MM.1S (cell line): ENCODE data around the gene CELF2.

Experiments used
- DNase-seq: peaks from one replicate; pipeline ENCODE4 v3.0.0-alpha.2; 2015
- H2AFZ ChIP-seq: fragments of 300-600 bp; sonication (generic); 2 replicates; pipeline ENCODE4 v1.6.0; 2016; ENCODE audit warnings: antibody characterized with exemption, low read length
- H3F3A ChIP-seq: fragments of 300-600 bp; sonication (generic); 2 replicates; pipeline ENCODE4 v1.6.1; 2016; ENCODE audit warnings: mild to moderate bottlenecking, antibody characterized with exemption, low read length, moderate library complexity, mixed read lengths; ENCODE audit not compliant: insufficient read depth
- H3K27ac ChIP-seq: fragments of 300-600 bp; sonication (generic); 2 replicates; pipeline ENCODE4 v1.5.1; 2016; ENCODE audit warnings: mild to moderate bottlenecking, low read length
- H3K27me3 ChIP-seq: fragments of 300-600 bp; sonication (generic); replicated peaks from 2 replicates; pipeline ENCODE4 v1.6.0; 2016; ENCODE audit warnings: low read length; ENCODE audit not compliant: insufficient read depth
- H3K36me3 ChIP-seq: fragments of 300-600 bp; sonication (generic); replicated peaks from 2 replicates; pipeline ENCODE4 v1.6.1; 2016; ENCODE audit warnings: mild to moderate bottlenecking, low read length, mixed read lengths; ENCODE audit not compliant: insufficient read depth
- H3K4me1 ChIP-seq: fragments of 300-600 bp; sonication (generic); 2 replicates; pipeline ENCODE4 v1.6.1; 2016; ENCODE audit warnings: low read length, mixed read lengths
- H3K4me2 ChIP-seq: fragments of 300-600 bp; sonication (generic); 2 replicates; pipeline ENCODE4 v1.6.0; 2016; ENCODE audit warnings: low read depth, low read length
- H3K4me3 ChIP-seq: fragments of 300-600 bp; sonication (generic); 2 replicates; pipeline ENCODE4 v1.5.1; 2016; ENCODE audit warnings: low read length, mixed read lengths
- H3K79me2 ChIP-seq: fragments of 300-600 bp; sonication (generic); 2 replicates; pipeline ENCODE4 v1.6.1; 2016; ENCODE audit warnings: mixed run types, low read length, mixed read lengths
- H3K9ac ChIP-seq: fragments of 300-600 bp; sonication (generic); 2 replicates; pipeline ENCODE4 v1.6.1; 2016; ENCODE audit warnings: low read length, mixed read lengths
- H3K9me2 ChIP-seq: fragments of 300-600 bp; sonication (generic); replicated peaks from 2 replicates; pipeline ENCODE4 v1.6.1; 2016; ENCODE audit warnings: mild to moderate bottlenecking, low read length, mixed read lengths; ENCODE audit not compliant: insufficient read depth
- H3K9me3 ChIP-seq: fragments of 300-600 bp; sonication (generic); replicated peaks from 2 replicates; pipeline ENCODE4 v1.6.1; 2016; ENCODE audit warnings: mild to moderate bottlenecking, low read length, mixed read lengths; ENCODE audit not compliant: insufficient read depth
- H4K20me1 ChIP-seq: fragments of 300-600 bp; sonication (generic); 2 replicates; pipeline ENCODE4 v1.6.1; 2016; ENCODE audit warnings: mild to moderate bottlenecking, low read length, moderate library complexity, mixed read lengths; ENCODE audit not compliant: insufficient read depth
- EZH2 ChIP-seq: fragments of 300-600 bp; sonication (generic); optimal IDR thresholded peaks from 2 replicates; pipeline ENCODE3; 2017; ENCODE audit warnings: low read depth, mild to moderate bottlenecking, antibody characterized with exemption, low read length, mixed read lengths
- EZH2phosphoT487 ChIP-seq: fragments of 300-600 bp; sonication (generic); IDR thresholded peaks from 2 replicates; pipeline ENCODE4 v1.6.1; 2018; ENCODE audit warnings: antibody characterized with exemption, low read length
- TF ChIP-seq, protein P1 (sequence below): fragments of 300-600 bp; sonication (generic); IDR thresholded peaks from 2 replicates; pipeline ENCODE4 v1.5.1; 2016; ENCODE audit warnings: antibody characterized with exemption, low read length, mixed read lengths

The CELF2 gene

DNA sequence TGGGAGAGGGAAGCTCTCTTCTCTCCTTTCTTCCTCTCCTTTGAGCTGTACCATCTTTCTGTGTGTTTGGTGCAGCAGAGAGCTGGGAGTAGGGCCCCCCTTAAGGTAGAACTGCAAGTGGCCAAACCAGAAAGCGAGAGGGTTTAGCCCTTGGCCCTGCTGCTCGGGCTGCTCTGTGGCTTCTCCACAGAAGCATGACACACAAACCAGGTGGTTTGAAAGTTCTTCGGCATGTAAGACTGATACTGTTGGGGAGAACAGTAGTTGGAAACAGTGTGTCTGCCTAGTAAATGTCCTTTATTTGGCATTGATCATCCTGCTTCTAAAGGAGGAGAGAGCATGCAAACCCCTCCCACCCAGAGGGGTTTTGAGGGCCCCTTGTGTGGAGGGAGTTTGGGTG lies 277.8 kb downstream of the CELF2 start:
- Histone ChIP-seq H3K36me3 (peaks cover 34% of the 10 kb centered on the region), H3K9ac (no peak overlapping the region), H3K4me1 (no peaks in the 10 kb centered on the region), H2AFZ (no peak overlapping the region), H3K27ac (no peak overlapping the region), H3K9me2 (no peaks in the 10 kb centered on the region), H4K20me1 (peaks cover 8% of the 10 kb centered on the region; the same call in 1 of the 2 replicates), H3K79me2 (peaks cover 97% of the 10 kb centered on the region), H3K27me3 (no peaks in the 10 kb centered on the region), H3K4me3 (no peak overlapping the region), H3K9me3 (no peaks in the 10 kb centered on the region), H3K4me2 (no peak overlapping the region), H3F3A (peaks cover 37% of the 10 kb centered on the region)
- TF ChIP-seq EZH2 = no peak
- TF ChIP-seq, protein P1, sequence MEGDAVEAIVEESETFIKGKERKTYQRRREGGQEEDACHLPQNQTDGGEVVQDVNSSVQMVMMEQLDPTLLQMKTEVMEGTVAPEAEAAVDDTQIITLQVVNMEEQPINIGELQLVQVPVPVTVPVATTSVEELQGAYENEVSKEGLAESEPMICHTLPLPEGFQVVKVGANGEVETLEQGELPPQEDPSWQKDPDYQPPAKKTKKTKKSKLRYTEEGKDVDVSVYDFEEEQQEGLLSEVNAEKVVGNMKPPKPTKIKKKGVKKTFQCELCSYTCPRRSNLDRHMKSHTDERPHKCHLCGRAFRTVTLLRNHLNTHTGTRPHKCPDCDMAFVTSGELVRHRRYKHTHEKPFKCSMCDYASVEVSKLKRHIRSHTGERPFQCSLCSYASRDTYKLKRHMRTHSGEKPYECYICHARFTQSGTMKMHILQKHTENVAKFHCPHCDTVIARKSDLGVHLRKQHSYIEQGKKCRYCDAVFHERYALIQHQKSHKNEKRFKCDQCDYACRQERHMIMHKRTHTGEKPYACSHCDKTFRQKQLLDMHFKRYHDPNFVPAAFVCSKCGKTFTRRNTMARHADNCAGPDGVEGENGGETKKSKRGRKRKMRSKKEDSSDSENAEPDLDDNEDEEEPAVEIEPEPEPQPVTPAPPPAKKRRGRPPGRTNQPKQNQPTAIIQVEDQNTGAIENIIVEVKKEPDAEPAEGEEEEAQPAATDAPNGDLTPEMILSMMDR = no peak
- no peak for TF ChIP-seq EZH2phosphoT487
- DNase-seq = no peak

DNA sequence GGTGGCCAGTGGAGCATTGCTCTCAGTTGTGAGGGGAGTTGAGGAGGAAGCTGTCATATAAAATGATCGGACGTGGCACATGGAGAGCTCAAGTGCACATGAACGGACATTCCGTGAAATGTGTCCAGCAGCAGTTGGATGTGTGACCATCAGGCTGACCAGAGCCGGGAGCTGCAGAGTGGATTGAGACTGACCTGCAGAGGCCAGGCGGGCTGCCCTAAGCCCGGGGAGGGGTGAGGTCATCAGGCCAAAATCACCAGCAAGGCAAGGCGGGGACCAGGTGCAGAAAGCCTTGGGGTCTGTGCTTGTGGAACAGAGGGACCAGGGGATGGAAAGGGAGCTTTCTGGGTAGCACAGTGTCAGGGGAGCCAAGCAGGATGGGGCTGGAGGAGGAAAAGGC lies 279.5 kb downstream of the CELF2 start:
- no peak for TF ChIP-seq EZH2
- peaks cover 38% of the 10 kb centered on the region for H3F3A ChIP-seq
- peaks cover 8% of the 10 kb centered on the region; the same call in 1 of the 2 replicates for H4K20me1 ChIP-seq
- H3K27ac ChIP-seq = no peak overlapping the region
- no peak overlapping the region for H3K4me2 ChIP-seq
- H3K9me3 ChIP-seq = no peaks in the 10 kb centered on the region
- no peak overlapping the region for H2AFZ ChIP-seq
- no peak for DNase-seq
- H3K4me1 ChIP-seq = no peaks in the 10 kb centered on the region
- H3K36me3 ChIP-seq = peaks cover 27% of the 10 kb centered on the region
- H3K27me3 ChIP-seq = no peaks in the 10 kb centered on the region
- no peak overlapping the region for H3K4me3 ChIP-seq
- H3K79me2 ChIP-seq = peaks cover 95% of the 10 kb centered on the region
- no peaks in the 10 kb centered on the region for H3K9me2 ChIP-seq
- no peak overlapping the region for H3K9ac ChIP-seq

DNA sequence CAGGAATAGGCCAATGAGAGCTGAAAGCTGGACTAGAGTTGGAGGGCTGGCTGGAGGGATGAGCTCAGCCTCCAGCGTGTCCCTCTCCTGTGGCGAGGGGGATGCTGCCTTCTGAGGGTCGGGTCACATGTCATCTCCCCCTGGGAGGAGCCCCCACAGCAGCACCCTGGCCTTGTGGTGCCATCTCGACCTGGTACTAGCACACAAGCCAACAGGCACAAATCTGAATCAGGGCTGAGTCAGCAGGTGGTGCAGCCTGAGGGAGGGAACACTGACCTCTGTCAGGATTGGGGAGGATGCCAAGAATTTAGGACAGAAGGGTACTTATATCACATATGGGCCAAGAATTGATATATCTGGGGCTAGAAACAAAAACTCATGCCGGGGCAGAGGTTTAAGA lies 280.4 kb downstream of the CELF2 start:
- DNase-seq = no peak

DNA sequence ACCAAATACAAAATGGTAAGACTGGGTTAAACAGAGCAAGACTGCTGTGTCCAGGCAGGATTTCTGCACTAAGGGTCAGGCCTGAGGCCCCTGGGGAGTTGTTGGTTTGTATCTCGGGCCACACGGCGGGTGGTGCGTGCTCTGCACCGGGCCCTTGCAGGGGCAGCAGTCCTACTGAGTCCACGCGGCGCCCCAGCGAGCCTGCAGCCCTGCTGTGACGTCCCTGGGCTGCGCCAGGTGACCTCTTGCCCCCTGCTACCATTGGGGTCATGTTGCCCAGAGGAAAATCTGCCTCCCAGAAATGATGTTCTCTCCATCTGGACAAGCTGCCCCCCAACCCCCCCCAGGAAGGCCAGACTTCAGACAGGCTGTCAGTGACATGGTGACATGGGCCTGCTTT lies 281.5 kb downstream of the CELF2 start:
- 0 out of 2 replicates have a peak, but pooled peaks cover 13% of the 10 kb centered on the region for H3K4me1 ChIP-seq
- TF ChIP-seq, protein P1 = no peak
- TF ChIP-seq EZH2 (no peak), EZH2phosphoT487 (no peak)
- H3F3A ChIP-seq = peaks cover 46% of the 10 kb centered on the region; the same call in 1 of the 2 replicates
- DNase-seq = no peak
- H4K20me1 ChIP-seq = peaks cover 8% of the 10 kb centered on the region; the same call in 1 of the 2 replicates
- H3K9me3 ChIP-seq = no peaks in the 10 kb centered on the region
- no peaks in the 10 kb centered on the region for H3K9me2 ChIP-seq
- H3K27me3 ChIP-seq = no peaks in the 10 kb centered on the region
- H3K4me2 ChIP-seq = no peak overlapping the region
- H3K9ac ChIP-seq = no peak overlapping the region
- peaks cover 95% of the 10 kb centered on the region for H3K79me2 ChIP-seq
- no peak overlapping the region for H3K27ac ChIP-seq
- no peak overlapping the region for H3K4me3 ChIP-seq
- H2AFZ ChIP-seq = no peak overlapping the region
- H3K36me3 ChIP-seq = peaks cover 40% of the 10 kb centered on the region

More for the DNA sequence above, 280.4 kb downstream of the CELF2 start:
- Histone ChIP-seq H3K27ac (no peak overlapping the region), H3K27me3 (no peaks in the 10 kb centered on the region), H3K4me2 (no peak overlapping the region), H3K9me2 (no peaks in the 10 kb centered on the region), H3K36me3 (peaks cover 34% of the 10 kb centered on the region), H3K9me3 (no peaks in the 10 kb centered on the region), H3K4me3 (no peak overlapping the region), H3F3A (peaks cover 43% of the 10 kb centered on the region), H3K4me1 (0 out of 2 replicates have a peak, but pooled peaks cover 6% of the 10 kb centered on the region), H3K79me2 (peaks cover 95% of the 10 kb centered on the region), H4K20me1 (peaks cover 8% of the 10 kb centered on the region; the same call in 1 of the 2 replicates), H2AFZ (no peak overlapping the region), H3K9ac (no peak overlapping the region)
- TF ChIP-seq, protein P1 = no peak
- TF ChIP-seq EZH2 = no peak
- no peak for TF ChIP-seq EZH2phosphoT487
